ENCODE data around the gene NEUROD2.
"Not testable (repeated sequence)": the region's sequence is repeated elsewhere in the genome, so short reads cannot be mapped to it uniquely, and the experiment has no call there.

Gene NEUROD2

DNA sequence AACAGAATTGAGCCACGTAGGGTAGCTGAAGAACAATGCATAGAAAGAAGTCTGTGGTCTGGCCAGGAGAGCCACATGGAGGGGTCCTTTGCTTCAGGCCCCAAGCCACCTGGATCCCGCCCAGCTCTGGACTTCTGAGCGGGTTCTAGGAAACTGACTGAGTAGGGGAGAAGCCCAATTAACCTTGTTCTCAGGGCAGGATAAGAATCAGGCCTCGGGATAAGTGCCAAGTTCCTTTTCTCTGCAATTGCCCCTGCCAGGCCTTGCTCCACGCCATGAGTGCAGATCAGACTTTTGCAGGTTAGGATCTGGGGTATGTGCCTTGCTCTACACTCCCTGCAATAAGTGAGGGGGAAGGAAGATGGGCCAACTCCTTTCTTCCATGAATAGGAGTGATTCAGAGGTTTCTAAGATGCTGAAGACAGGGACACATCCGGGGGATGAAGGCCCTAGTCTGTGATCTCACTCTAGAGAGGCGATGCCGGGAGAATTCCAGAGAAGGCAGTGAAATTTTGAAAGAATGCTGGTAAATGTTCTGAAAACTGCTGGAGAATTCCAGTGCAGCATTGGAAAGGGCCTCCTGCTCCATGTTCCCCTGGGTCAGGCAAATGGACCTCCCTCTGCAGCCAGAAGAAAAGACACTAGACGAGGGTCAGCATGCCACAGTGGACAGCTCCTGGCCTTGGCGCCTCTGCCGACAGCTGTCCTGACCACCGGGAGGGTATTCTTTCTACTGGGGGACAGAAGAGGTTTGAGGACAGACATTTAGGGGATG, 5.8 kb downstream of the NEUROD2 start:
- no peak for DNase-seq

- no peak for DNase-seq
Measured at GRCh38 chr17:39600997-39601597, 6.6 kb downstream of the NEUROD2 start.

- DNase-seq, result no peak
Measured at GRCh38 chr17:39600288-39600996, 7.3 kb downstream of the NEUROD2 start.

- no peak for DNase-seq
Measured at GRCh38 chr17:39599665-39600231, 8.0 kb downstream of the NEUROD2 start.

GRCh38 chr17:39599004-39599664, 8.6 kb downstream of the NEUROD2 start:
- DNase-seq, result no peak

- no peak for DNase-seq
Measured at GRCh38 chr17:39598630-39599003, 9.1 kb downstream of the NEUROD2 start.

DNA sequence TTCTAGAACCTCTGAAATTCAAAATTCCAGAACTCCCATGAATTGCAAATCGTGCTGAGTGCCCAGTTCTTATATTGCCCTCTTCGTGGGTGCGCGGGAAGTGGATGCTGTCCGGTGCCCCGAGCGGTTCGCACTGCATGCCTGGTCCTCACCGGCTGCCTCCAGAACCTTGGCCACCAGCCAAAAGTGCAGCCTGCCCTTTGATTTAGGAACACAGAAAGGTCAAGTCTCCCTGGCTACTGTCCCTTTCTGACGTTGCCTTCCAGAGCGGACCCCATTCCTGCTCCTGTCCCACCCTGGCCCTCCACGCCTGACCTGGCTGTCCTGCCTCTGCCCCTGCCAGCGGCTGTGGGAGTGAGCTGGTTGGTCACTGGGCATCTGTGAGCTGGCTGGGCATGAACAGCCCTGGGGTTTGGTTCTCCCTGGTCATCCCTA, 9.7 kb downstream of the NEUROD2 start:
- no peak for DNase-seq

- no peak for DNase-seq
Measured at GRCh38 chr17:39597372-39598046, 10.2 kb downstream of the NEUROD2 start.

- no peak for DNase-seq
Measured at GRCh38 chr17:39596543-39597267, 11.0 kb downstream of the NEUROD2 start.

DNA sequence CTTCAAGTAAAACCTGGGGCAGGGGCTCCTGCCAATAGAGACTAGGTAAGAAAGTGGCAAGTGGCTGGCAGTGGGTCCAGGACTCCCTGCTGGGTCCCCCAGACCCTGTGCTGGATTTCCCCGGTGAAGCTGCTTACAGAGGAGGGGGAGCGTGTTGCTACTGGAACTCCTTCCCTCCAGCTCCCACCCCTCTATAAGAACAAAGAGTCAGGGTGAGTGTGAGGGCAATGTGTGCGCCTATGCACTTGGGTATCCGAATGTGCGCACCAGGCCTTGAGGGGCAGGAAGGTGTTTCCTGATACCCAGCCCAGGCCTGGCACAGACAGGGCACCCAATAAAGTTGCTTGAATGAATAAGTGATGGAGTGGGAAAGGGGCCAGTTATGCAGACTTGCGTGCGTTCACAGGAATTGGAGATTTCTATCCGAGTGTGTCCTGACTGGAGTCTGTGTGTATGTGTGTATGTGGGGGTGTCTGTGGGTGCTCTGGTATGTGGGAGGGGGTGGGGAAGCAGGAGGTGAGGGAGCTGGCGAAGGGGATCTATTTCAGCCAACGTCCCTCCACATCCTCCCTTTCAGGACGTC, 11.7 kb downstream of the NEUROD2 start:
- DNase-seq, result no peak

GRCh38 chr17:39595294-39595693, 12.4 kb downstream of the NEUROD2 start:
- no peak for DNase-seq

- DNase-seq, result no peak
Measured at GRCh38 chr17:39593371-39593770, 14.3 kb downstream of the NEUROD2 start.

- no peak for DNase-seq
Measured at GRCh38 chr17:39591958-39592954, 15.5 kb downstream of the NEUROD2 start.

DNA sequence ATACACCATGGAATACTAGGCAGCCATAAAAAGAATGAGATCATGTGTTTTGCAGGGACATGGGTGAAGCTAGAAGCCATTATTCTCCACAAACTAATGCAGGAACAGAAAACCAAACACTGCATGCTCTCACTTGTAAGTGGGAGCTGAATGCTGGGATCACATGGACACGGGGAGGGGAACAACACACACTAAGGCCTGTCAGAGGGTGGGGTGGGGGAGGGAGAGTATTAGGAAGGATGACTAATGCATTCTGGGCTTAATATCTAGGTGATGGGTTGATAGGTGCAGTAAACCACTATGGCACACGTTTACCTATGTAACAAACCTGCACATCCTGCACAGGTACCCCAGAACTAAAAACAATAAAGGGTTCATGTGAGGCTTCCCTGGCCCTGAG, 17.5 kb downstream of the NEUROD2 start:
- not testable (repeated sequence) for DNase-seq

- no peak for DNase-seq
Measured at GRCh38 chr17:39582658-39583057, 25.1 kb downstream of the NEUROD2 start.

DNA sequence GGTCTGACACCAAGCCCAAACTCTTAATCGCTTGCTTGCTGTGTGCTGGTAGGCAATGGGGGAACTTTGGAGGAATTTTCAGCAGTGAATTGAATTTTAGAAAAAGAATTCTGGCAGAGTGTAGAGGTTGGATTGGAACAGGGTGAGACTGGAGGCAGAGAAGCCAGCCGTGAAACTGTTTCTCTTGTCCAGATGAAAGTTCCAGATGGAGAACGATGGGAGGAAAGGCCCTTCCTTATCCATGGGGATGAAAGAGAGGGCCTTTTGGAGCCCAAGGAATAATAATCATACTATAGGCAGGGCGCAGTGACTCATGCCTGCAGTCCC, 26.0 kb downstream of the NEUROD2 start:
- no peak for DNase-seq

DNA sequence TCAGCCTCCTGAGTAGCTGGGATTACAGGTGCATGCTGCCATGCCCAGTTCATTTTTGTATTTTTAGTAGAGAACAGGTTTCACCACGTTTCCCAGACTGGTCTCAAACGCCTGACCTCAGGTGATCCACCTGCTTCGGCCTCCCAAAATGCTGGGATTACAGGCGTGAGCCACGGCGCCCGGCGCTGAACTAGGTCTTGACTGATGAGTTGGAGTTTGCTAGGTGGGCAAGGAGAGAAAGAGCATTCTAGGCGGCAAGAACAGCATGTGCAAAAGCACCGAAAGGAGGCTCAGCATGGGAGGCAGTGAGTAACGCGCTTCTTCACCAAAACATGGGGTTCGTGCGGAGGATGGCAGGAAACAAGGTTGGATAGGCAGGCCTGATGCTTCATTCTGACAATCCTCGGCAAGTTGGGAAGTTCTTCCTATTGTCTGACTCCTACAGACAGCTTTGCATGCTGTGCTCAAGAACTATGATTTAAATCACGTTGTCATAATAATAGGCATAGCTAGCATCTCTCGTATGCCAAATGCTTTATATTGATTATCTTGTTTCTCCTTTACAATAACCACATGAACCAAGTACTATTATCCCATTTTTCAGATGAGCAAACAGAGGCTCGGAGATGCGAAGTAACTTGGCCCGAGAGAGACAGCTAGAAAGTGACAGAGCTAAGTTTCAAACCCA, 26.5 kb downstream of the NEUROD2 start:
- no peak for DNase-seq

DNA sequence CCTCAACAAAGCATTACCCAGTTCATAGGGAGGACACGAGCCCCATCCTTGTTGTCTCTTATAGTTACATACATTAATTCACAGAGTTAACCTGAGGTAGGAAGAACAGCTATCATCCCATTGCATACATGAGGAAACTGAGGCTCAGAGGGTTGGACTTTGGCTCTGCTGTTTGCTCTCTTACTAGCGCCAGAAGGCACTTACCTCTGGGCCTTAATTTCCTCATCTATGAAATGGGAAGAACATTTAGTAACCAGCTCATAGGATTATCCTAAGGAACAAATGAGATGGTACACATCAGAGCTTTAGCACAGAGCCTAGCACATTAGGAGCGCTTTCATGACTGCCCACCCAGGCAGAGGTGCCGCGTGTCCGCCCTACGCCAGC, 27.6 kb downstream of the NEUROD2 start:
- DNase-seq, result no peak

- DNase-seq, result no peak
Measured at GRCh38 chr17:39579318-39580081, 28.2 kb downstream of the NEUROD2 start.
